H1 (cell line): ENCODE data around the gene C19orf67. TPM values are rescaled to one million over a fixed set of nuclear protein-coding genes. Genes with fewer than 3 reads are reported as not detected.

Experiments used
- CTCF ChIA-PET: fragments of 300-600 bp; sonication (Branson Sonifier 250); formaldehyde crosslinking; loops from one replicate; lab custom pipeline; 2021; ENCODE audit not compliant: partially characterized antibody; lab: Charles Lee
- POLR2A ChIA-PET: fragments of 300-600 bp; sonication (Branson Sonifier 250); formaldehyde crosslinking; loops from one replicate; lab custom pipeline; 2021; ENCODE audit warnings: inconsistent platforms; ENCODE audit not compliant: partially characterized antibody; lab: Charles Lee
- DNase-seq, 2 experiments: peaks; one replicate each; pipeline versions ENCODE4 v3.0.0 to v3.0.0-alpha.2; 2010 to 2022; ENCODE audit warnings: low spot score in 2 of 2, low read depth in 1 of 2, mixed read lengths in 1 of 2
- FAIRE-seq: peaks from 2 replicates; lab custom pipeline; 2011; peaks lifted over from hg19 to GRCh38; lab: Jason Lieb, UNC
- H2AFZ ChIP-seq: 2 replicates; pipeline ENCODE4 v1.8.1; 2012; ENCODE audit warnings: low read length, inconsistent platforms
- H2AK5ac ChIP-seq: 2 replicates; pipeline ENCODE4 v1.6.1; 2013; ENCODE audit warnings: low read depth, low read length
- H2BK120ac ChIP-seq: replicated peaks from 2 replicates; pipeline ENCODE3; 2013; ENCODE audit warnings: low read depth, low read length, inconsistent platforms
- H2BK12ac ChIP-seq: 2 replicates; pipeline ENCODE4 v1.6.1; 2013; ENCODE audit warnings: low read depth, low read length
- H2BK15ac ChIP-seq: 2 replicates; pipeline ENCODE4 v1.6.1; 2013; ENCODE audit warnings: low read length
- H2BK20ac ChIP-seq: 2 replicates; pipeline ENCODE4 v1.6.1; 2013; ENCODE audit warnings: low read length
- H2BK5ac ChIP-seq: 2 replicates; pipeline ENCODE4 v1.6.1; 2013; ENCODE audit warnings: low read depth, low read length
- H3K14ac ChIP-seq: 2 replicates; pipeline ENCODE4 v1.6.1; 2013; ENCODE audit warnings: inconsistent platforms; ENCODE audit not compliant: insufficient read length
- H3K18ac ChIP-seq: 2 replicates; pipeline ENCODE4 v1.6.1; 2013; ENCODE audit warnings: low read length; ENCODE audit errors: extremely low read depth
- H3K23ac ChIP-seq: 2 replicates; pipeline ENCODE4 v1.6.1; 2013; ENCODE audit warnings: inconsistent platforms; ENCODE audit not compliant: insufficient read length
- H3K23me2 ChIP-seq: 2 replicates; pipeline ENCODE4 v1.6.1; 2013; ENCODE audit warnings: low read depth, low read length
- H3K27ac ChIP-seq: 2 replicates; pipeline ENCODE4 v1.6.1; 2011; ENCODE audit warnings: low read depth, low read length, inconsistent platforms
- H3K27me3 ChIP-seq, 4 experiments: replicated peaks in 1 of 4; 1 replicate in 1 of 4; 2 replicates in 3 of 4; pipeline versions ENCODE4 v1.6.1 to v1.8.1; 2011 to 2013; ENCODE audit warnings: low read length in 3 of 4, mild to moderate bottlenecking in 3 of 4, inconsistent platforms in 2 of 4, mixed read lengths in 2 of 4, moderate library complexity in 1 of 4; ENCODE audit not compliant: control insufficient read depth in 3 of 4, insufficient read depth in 3 of 4; ENCODE audit errors: extremely low read depth in 1 of 4
- H3K36me3 ChIP-seq, 4 experiments: 2 replicates each; pipeline versions ENCODE4 v1.6.1 to v1.8.1; 2011 to 2013; ENCODE audit warnings: mild to moderate bottlenecking in 4 of 4, low read length in 3 of 4, moderate library complexity in 2 of 4, control low read depth in 1 of 4, inconsistent platforms in 1 of 4; ENCODE audit not compliant: insufficient read depth in 4 of 4, control insufficient read depth in 2 of 4
- H3K4ac ChIP-seq: replicated peaks from 2 replicates; pipeline ENCODE3; 2013; ENCODE audit warnings: low read length, low read depth, mixed read lengths, inconsistent platforms; ENCODE audit not compliant: insufficient read length
- H3K4me1 ChIP-seq, 4 experiments: replicated peaks in 1 of 4; 1 replicate in 1 of 4; 2 replicates in 3 of 4; pipeline versions ENCODE4 v1.6.1 to v1.8.1; 2011 to 2013; ENCODE audit warnings: low read length in 3 of 4, inconsistent platforms in 2 of 4, mixed read lengths in 1 of 4; ENCODE audit not compliant: insufficient read depth in 4 of 4, control insufficient read depth in 3 of 4
- H3K4me2 ChIP-seq, 2 experiments: 2 replicates each; pipeline versions ENCODE4 v1.6.1 to v1.8.1; 2011 to 2013; ENCODE audit warnings: low read depth in 2 of 2, low read length in 2 of 2, control low read depth in 1 of 2, inconsistent platforms in 1 of 2, mild to moderate bottlenecking in 1 of 2; ENCODE audit not compliant: insufficient read depth in 1 of 2
- H3K4me3 ChIP-seq, 4 experiments: fragments of 200-600, 300-600 bp in 1 of 4; sonication (generic), shearing (Covaris generic), sonication (Bioruptor Twin) in 1 of 4; 2 replicates each; pipeline versions ENCODE4 v1.5.1 to v1.8.1; 2011 to 2016; ENCODE audit warnings: low read length in 4 of 4, low read depth in 3 of 4, control low read depth in 2 of 4, inconsistent platforms in 2 of 4, mild to moderate bottlenecking in 2 of 4, mixed read lengths in 1 of 4, moderate library complexity in 1 of 4; ENCODE audit not compliant: insufficient read depth in 2 of 4; ENCODE audit errors: extremely low read depth in 1 of 4
- H3K56ac ChIP-seq: replicated peaks from 2 replicates; pipeline ENCODE3; 2013; ENCODE audit warnings: low read depth, mild to moderate bottlenecking, mixed read lengths, low read length, inconsistent platforms; ENCODE audit not compliant: insufficient read length
- H3K79me1 ChIP-seq: 2 replicates; pipeline ENCODE4 v1.6.1; 2013; ENCODE audit warnings: low read depth, low read length, control low read depth
- H3K79me2 ChIP-seq, 2 experiments: 2 replicates each; pipeline versions ENCODE4 v1.6.1 to v1.8.1; 2012 to 2013; ENCODE audit warnings: low read length in 2 of 2, mild to moderate bottlenecking in 2 of 2, inconsistent platforms in 1 of 2; ENCODE audit not compliant: insufficient read depth in 2 of 2, control insufficient read depth in 1 of 2
- H3K9ac ChIP-seq, 4 experiments: replicated peaks in 1 of 4; 1 replicate in 1 of 4; 2 replicates in 3 of 4; pipeline versions ENCODE4 v1.6.1 to v1.8.1; 2011 to 2013; ENCODE audit warnings: low read depth in 3 of 4, low read length in 3 of 4, control low read depth in 2 of 4, mild to moderate bottlenecking in 2 of 4, moderate library complexity in 2 of 4, inconsistent platforms in 1 of 4; ENCODE audit errors: extremely low read depth in 1 of 4
- H3K9me3 ChIP-seq, 2 experiments: 2 replicates each; pipeline versions ENCODE4 v1.6.1 to v1.8.1; 2012 to 2013; ENCODE audit warnings: mild to moderate bottlenecking in 2 of 2, moderate library complexity in 2 of 2, control low read depth in 1 of 2, inconsistent platforms in 1 of 2, low read depth in 1 of 2, low read length in 1 of 2, mixed read lengths in 1 of 2; ENCODE audit not compliant: insufficient read depth in 2 of 2
- H4K20me1 ChIP-seq, 2 experiments: replicated peaks in 1 of 2; 2 replicates each; pipeline versions ENCODE3 to v1.8.1; 2011 to 2013; ENCODE audit warnings: inconsistent platforms in 2 of 2, low read length in 2 of 2, mild to moderate bottlenecking in 1 of 2; ENCODE audit not compliant: insufficient read depth in 2 of 2, control insufficient read depth in 1 of 2
- H4K5ac ChIP-seq: 2 replicates; pipeline ENCODE4 v1.6.1; 2013; ENCODE audit warnings: low read length, low read depth, mixed read lengths, inconsistent platforms; ENCODE audit not compliant: insufficient read length
- H4K8ac ChIP-seq: 2 replicates; pipeline ENCODE4 v1.8.0; 2013; ENCODE audit warnings: mild to moderate bottlenecking, moderate library complexity, low read length, inconsistent platforms; ENCODE audit not compliant: insufficient read depth; ENCODE audit errors: extremely low read depth
- H4K91ac ChIP-seq: replicated peaks from 2 replicates; pipeline ENCODE3; 2013; ENCODE audit warnings: low read length, mixed read lengths, inconsistent platforms; ENCODE audit not compliant: insufficient read length
- CEBPB ChIP-seq: IDR thresholded peaks from 2 replicates; pipeline ENCODE4 v1.6.1; 2012; ENCODE audit warnings: low read depth, low read length
- E2F6 ChIP-seq: IDR thresholded peaks from 2 replicates; pipeline ENCODE4 v1.6.1; 2012; ENCODE audit warnings: inconsistent platforms
- EGR1 ChIP-seq: IDR thresholded peaks from 2 replicates; pipeline ENCODE4 v1.6.1; 2011; ENCODE audit warnings: low read depth, low read length, borderline replicate concordance
- HDAC6 ChIP-seq: IDR thresholded peaks from one replicate; pipeline ENCODE4 v1.7.1; 2012; ENCODE audit warnings: low read depth, mild to moderate bottlenecking, inconsistent platforms, low read length, moderate library complexity
- KDM5A ChIP-seq: fragments of 200-600 bp; IDR thresholded peaks from 2 replicates; pipeline ENCODE4 v1.7.1; 2012; ENCODE audit warnings: mild to moderate bottlenecking, low read length, inconsistent platforms, mixed read lengths
- POLR2A ChIP-seq, 2 experiments: IDR thresholded peaks; 1 replicate in 1 of 2; 2 replicates in 1 of 2; pipeline ENCODE4 v1.6.1; 2011; ENCODE audit warnings: low read depth in 2 of 2, low read length in 2 of 2, mild to moderate bottlenecking in 2 of 2; ENCODE audit errors: control extremely low read depth in 1 of 2
- POLR2AphosphoS5 ChIP-seq: IDR thresholded peaks from 2 replicates; pipeline ENCODE4 v1.6.1; 2011; ENCODE audit warnings: low read depth, low read length
- RFX5 ChIP-seq: IDR thresholded peaks from 2 replicates; pipeline ENCODE4 v1.6.1; 2011; ENCODE audit warnings: low read depth, low read length, improper control_type of control experiment, borderline replicate concordance
- WGBS, 2 experiments: shearing (Covaris generic) in 1 of 2; methylation state at CpG; one replicate each; pipeline versions ENCODE4 v1.1.6 to v1.1.7; 2013 to 2015; ENCODE audit warnings: low lambda C conversion rate in 2 of 2, mixed read lengths in 2 of 2, inconsistent platforms in 1 of 2, low coverage in 1 of 2, missing lambda C conversion rate in 1 of 2; ENCODE audit not compliant: insufficient replicate concordance in 2 of 2, insufficient coverage in 1 of 2, insufficient read length in 1 of 2; ENCODE audit errors: extremely low coverage in 1 of 2, missing lambda C conversion rate in 1 of 2; 5-methylcytosine and 5-hydroxymethylcytosine counted together
- polyA plus RNA-seq, 7 experiments: library from polyadenylated mRNA; depleted of rRNA in 3 of 7; stranded (reverse) in 5 of 7; unstranded in 2 of 7; fragments of >200 nt in 5 of 7; fragments of 200-250 nt in 2 of 7; gene quantifications; 1 replicate in 5 of 7; 2 replicates in 1 of 7; 4 replicates in 1 of 7; pipeline versions ENCODE4 v1.2.1 to v1.2.3, GENCODE V29; 2011 to 2013; ENCODE audit warnings: missing spikeins in 2 of 7, mixed read lengths in 2 of 7
- total RNA-seq: library from RNA; stranded (reverse); fragmentation: NEBNext Ultra II Directional; extraction: Animal tissue kit (Norgen Biotek cat#: 25700); gene quantifications from 2 replicates; pipeline ENCODE4 v1.2.1, GENCODE V29; 2021
- TF ChIP-seq, protein P1 (sequence below): IDR thresholded peaks from 2 replicates; pipeline ENCODE4 v1.6.1; 2011; ENCODE audit warnings: low read depth, mild to moderate bottlenecking, low read length; ENCODE audit not compliant: insufficient read depth
- TF ChIP-seq, protein P2 (sequence below), 3 experiments: IDR thresholded peaks; 1 replicate in 2 of 3; 2 replicates in 1 of 3; pipeline versions ENCODE4 v1.5.1 to v1.6.1; 2011; ENCODE audit warnings: low read length in 3 of 3, mild to moderate bottlenecking in 3 of 3, inconsistent platforms in 2 of 3, low read depth in 1 of 3, moderate library complexity in 1 of 3; ENCODE audit not compliant: insufficient read depth in 1 of 3; ENCODE audit errors: control extremely low read depth in 1 of 3

The C19orf67 gene
- total and polyA plus RNA-seq, 2 of the 8 experiments (the other 6 are each of a cell fraction or from before 2014, with no cell fraction given): 0.12 TPM; not detected in 1

DNA sequence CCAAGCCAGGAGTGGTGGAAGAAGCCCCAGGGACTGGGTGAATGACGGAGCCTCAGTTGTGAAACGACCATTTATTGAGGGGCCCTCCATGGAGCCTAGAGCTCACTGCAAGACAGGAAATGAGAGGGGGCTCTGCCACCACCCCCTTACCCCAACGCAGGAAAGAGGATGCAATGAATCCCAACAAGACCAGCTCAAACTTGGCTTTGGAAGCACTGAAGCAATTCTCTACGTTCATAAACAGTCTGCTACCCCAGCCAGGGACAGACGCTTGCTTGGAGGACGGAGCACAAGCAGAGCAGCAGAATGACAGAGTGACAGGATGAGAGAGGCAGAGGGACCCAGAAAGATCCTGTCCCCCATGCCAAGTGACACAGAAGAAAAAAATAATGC is 30.9 kb upstream of the C19orf67 start:
- Histone ChIP-seq H4K91ac (no peak overlapping the region), H3K9me3 (no peaks in the 10 kb centered on the region), H2BK5ac (no peak overlapping the region), H3K4me1 (peaks cover 11 to 35% (median 21%) of the 10 kb centered on the region in 4 experiments), H3K56ac (no peak overlapping the region), H2AK5ac (no peak overlapping the region), H3K4me3 (peak overlapping the region; percentile 22 to 85 (median 55); a peak in 5 of 8 replicates), H2BK12ac (no peak overlapping the region)
- FAIRE-seq: no peak
- DNase-seq: no peak
- TF ChIP-seq RFX5 (no peak), HDAC6 (no peak), E2F6 (no peak), CEBPB (no peak), POLR2AphosphoS5 (no peak), EGR1 (no peak), POLR2A (IDR thresholded peaks at IDR 0.05; ENCODE audit: control extremely low read depth in 1 of 2, low read depth in 2 of 2, low read length in 2 of 2) (no peak), KDM5A (no peak)
- TF ChIP-seq, protein P1, sequence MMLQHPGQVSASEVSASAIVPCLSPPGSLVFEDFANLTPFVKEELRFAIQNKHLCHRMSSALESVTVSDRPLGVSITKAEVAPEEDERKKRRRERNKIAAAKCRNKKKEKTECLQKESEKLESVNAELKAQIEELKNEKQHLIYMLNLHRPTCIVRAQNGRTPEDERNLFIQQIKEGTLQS: no peak
- TF ChIP-seq, protein P2, sequence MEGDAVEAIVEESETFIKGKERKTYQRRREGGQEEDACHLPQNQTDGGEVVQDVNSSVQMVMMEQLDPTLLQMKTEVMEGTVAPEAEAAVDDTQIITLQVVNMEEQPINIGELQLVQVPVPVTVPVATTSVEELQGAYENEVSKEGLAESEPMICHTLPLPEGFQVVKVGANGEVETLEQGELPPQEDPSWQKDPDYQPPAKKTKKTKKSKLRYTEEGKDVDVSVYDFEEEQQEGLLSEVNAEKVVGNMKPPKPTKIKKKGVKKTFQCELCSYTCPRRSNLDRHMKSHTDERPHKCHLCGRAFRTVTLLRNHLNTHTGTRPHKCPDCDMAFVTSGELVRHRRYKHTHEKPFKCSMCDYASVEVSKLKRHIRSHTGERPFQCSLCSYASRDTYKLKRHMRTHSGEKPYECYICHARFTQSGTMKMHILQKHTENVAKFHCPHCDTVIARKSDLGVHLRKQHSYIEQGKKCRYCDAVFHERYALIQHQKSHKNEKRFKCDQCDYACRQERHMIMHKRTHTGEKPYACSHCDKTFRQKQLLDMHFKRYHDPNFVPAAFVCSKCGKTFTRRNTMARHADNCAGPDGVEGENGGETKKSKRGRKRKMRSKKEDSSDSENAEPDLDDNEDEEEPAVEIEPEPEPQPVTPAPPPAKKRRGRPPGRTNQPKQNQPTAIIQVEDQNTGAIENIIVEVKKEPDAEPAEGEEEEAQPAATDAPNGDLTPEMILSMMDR (IDR thresholded peaks at IDR 0.05; ENCODE audit: control extremely low read depth in 1 of 3, insufficient read depth in 1 of 3, low read depth in 1 of 3, low read length in 3 of 3): no peak
- TF ChIP-seq, all 59 proteins: peak for 0
- H3K36me3 ChIP-seq: peaks cover 0 to 8% (median 2%) of the 10 kb centered on the region in 4 experiments; a peak in 2 of 8 replicates
- no peak overlapping the region for H4K5ac ChIP-seq
- H3K27me3 ChIP-seq: no peaks in the 10 kb centered on the region; a peak in 2 of 7 replicates
- H3K4me2 ChIP-seq: peak overlapping the region; percentile 66 to 89
- POLR2A ChIA-PET: interaction anchor here (0.9 kb wide), 1 partner anchor 35 kb away, joined by 3 read pairs; no protein-coding TSS in a partner anchor
- 0 out of 4 replicates have a peak, but pooled peaks cover 0 to 3% of the 10 kb centered on the region in 2 experiments for H3K79me2 ChIP-seq
- H4K8ac ChIP-seq: no peak overlapping the region
- H3K79me1 ChIP-seq: no peaks in the 10 kb centered on the region; the same call in 1 of the 2 replicates
- CTCF ChIA-PET: interaction anchor here (2.4 to 11.3 kb wide), 5 partner anchors 13 to 32 kb away, joined by 9 to 105 read pairs (median 11); partner anchors contain the start of gene C19orf67
- H3K9ac ChIP-seq: no peak overlapping the region
- peaks cover 7 to 14% of the 10 kb centered on the region in 2 experiments for H4K20me1 ChIP-seq
- no peak overlapping the region for H2AFZ ChIP-seq
- WGBS, 2 experiments: 62% methylated on average over 6 of the region's 6 CpGs; no CpG with 5 or more reads in 1 of the 2 experiments
- no peak overlapping the region for H3K14ac ChIP-seq
- no peak overlapping the region for H3K23ac ChIP-seq
- no peak overlapping the region for H3K27ac ChIP-seq
- no peak overlapping the region for H3K4ac ChIP-seq
- H3K18ac ChIP-seq: no peak overlapping the region
- peaks cover 8% of the 10 kb centered on the region for H3K23me2 ChIP-seq
- H2BK15ac ChIP-seq: no peak overlapping the region
- H2BK20ac ChIP-seq: no peak overlapping the region
- no peak overlapping the region for H2BK120ac ChIP-seq
